Stomach (tissue), 9 donors: Measurements from ENCODE around the gene SFMBT1. TPM values are rescaled to one million over a fixed set of nuclear protein-coding genes. Genes with fewer than 3 reads are reported as not detected.

Source experiments
- DNase-seq, 2 donors: peaks; one replicate each; pipeline versions ENCODE4 v3.0.0 to v3.0.0-alpha.2; 2013 to 2019
- H3K27ac ChIP-seq, 5 donors: fragments of 200-600 bp in 4 of 5; sonication (generic) in 4 of 5; one replicate each; pipeline ENCODE4 v1.5.1; 2013 to 2019; ENCODE audit warnings: mild to moderate bottlenecking in 1 of 5, moderate library complexity in 1 of 5
- H3K27me3 ChIP-seq, 3 donors: fragments of 200-600 bp; sonication (generic); one replicate each; pipeline ENCODE4 v1.5.1; 2017 to 2019; ENCODE audit warnings: mixed run types in 1 of 3
- H3K36me3 ChIP-seq, 4 donors: fragments of 200-600 bp; sonication (generic); 1 replicate in 3 of 4; 2 replicates in 1 of 4; pipeline ENCODE4 v1.5.1; 2016 to 2019
- H3K4me1 ChIP-seq, 4 donors: fragments of 200-600 bp; sonication (generic); one replicate each; pipeline ENCODE4 v1.5.1; 2016 to 2019
- H3K4me3 ChIP-seq, 4 donors: fragments of 200-600 bp; sonication (generic) in 3 of 4; one replicate each; pipeline ENCODE4 v1.5.1; 2016 to 2019; ENCODE audit warnings: mild to moderate bottlenecking in 1 of 4
- H3K9me3 ChIP-seq, 4 donors: fragments of 200-600 bp; sonication (generic); one replicate each; pipeline ENCODE4 v1.5.1; 2016 to 2019
- EP300 ChIP-seq: sonication (generic); formaldehyde crosslinking; IDR thresholded peaks from one replicate; pipeline ENCODE4 v1.6.1; 2017; ENCODE audit warnings: antibody characterized with exemption
- POLR2A ChIP-seq, 4 donors: fragments of 450-650 bp; IDR thresholded peaks; one replicate each; pipeline ENCODE4 v1.6.1; 2016; ENCODE audit warnings: antibody characterized with exemption in 4 of 4, control low read depth in 2 of 4, mild to moderate bottlenecking in 1 of 4, moderate library complexity in 1 of 4
- POLR2AphosphoS5 ChIP-seq, 3 donors: sonication (generic); formaldehyde crosslinking; IDR thresholded peaks; one replicate each; pipeline ENCODE4 v1.6.1; 2016; ENCODE audit warnings: antibody characterized with exemption in 3 of 3
- WGBS, 5 donors: extraction: QIAGEN DNeasy Blood & Tissue Kit in 3 of 5; methylation state at CpG; one replicate each; pipeline versions ENCODE4 v1.1.5 to v1.1.7; 2013 to 2018; 5-methylcytosine and 5-hydroxymethylcytosine counted together
- intact Hi-C: fragments of 100-400 bp; cut with DNase I; formaldehyde crosslinking; loops from one replicate; pipeline ENCODE4 v1.15.1; 2023; ENCODE audit warnings: low total_unique reads
- polyA plus RNA-seq, 3 donors: library from polyadenylated mRNA; stranded (reverse); fragments of 200-250 nt; gene quantifications; one replicate each; pipeline ENCODE4 v1.2.3, GENCODE V29; 2013
- total RNA-seq, 5 donors: library from RNA; depleted of rRNA; stranded (reverse); fragments of >200 nt; gene quantifications; one replicate each; pipeline versions ENCODE4 v1.1.0 to v1.2.3, GENCODE V29; 2014 to 2016
- TF ChIP-seq, protein P1 (sequence below), 7 experiments: fragments of 450-650 bp in 4 of 7; fragments of 200-600 bp in 3 of 7; sonication (generic) in 3 of 7; IDR thresholded peaks; one replicate each; pipeline ENCODE4 v1.5.1; 2016 to 2019; ENCODE audit warnings: antibody characterized with exemption in 7 of 7, control low read depth in 2 of 7, mild to moderate bottlenecking in 1 of 7
- donor health status: healthy with polysubstance abuse.
- donor health status: Bipolar disorder and iron deficiency.
- donor health status: healthy.

Gene SFMBT1
- total and polyA plus RNA-seq, 8 donors = 2.7 to 29.4 (median 6.5) TPM

DNA sequence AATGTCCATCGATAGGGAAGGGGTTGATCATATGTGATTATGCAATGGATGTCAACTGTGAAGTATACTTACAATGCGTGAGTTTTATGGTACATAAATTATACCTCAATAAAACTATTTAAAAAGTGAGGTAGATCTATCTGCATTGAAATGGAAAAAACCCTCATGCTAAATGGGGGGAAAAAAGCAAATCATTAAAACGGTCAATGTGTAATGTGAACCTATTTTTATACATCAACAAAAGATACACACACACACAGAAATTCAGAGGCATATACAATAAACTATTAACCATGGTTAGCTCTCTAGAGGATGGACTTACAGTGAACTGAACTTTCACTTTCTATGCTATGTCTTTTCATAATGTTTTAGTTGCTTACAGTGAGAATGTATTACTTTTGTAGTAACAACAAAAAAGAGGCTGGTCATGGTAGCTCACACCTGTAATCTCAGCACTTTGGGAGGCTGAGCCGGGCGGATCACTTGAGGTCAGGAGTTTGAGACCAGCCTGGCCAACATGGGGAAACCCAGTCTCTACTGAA, 171.6 kb downstream of the SFMBT1 start:
- H3K4me3 ChIP-seq = no peak overlapping the region
- peaks cover 0 to 9% (median 6%) of the 10 kb centered on the region in 4 donors for H3K36me3 ChIP-seq
- no peaks in the 10 kb centered on the region for H3K9me3 ChIP-seq
- no peak overlapping the region for H3K27ac ChIP-seq
- peaks cover 0 to 28% (median 7%) of the 10 kb centered on the region in 4 donors for H3K4me1 ChIP-seq
- H3K27me3 ChIP-seq = no peaks in the 10 kb centered on the region
- WGBS, 5 donors = 66 to 84% (median 81%) methylated on average over 5 of the region's 5 CpGs
- TF ChIP-seq EP300 = no peak
- TF ChIP-seq POLR2AphosphoS5 (IDR thresholded peaks at IDR 0.05) = no peak
- TF ChIP-seq, protein P1, sequence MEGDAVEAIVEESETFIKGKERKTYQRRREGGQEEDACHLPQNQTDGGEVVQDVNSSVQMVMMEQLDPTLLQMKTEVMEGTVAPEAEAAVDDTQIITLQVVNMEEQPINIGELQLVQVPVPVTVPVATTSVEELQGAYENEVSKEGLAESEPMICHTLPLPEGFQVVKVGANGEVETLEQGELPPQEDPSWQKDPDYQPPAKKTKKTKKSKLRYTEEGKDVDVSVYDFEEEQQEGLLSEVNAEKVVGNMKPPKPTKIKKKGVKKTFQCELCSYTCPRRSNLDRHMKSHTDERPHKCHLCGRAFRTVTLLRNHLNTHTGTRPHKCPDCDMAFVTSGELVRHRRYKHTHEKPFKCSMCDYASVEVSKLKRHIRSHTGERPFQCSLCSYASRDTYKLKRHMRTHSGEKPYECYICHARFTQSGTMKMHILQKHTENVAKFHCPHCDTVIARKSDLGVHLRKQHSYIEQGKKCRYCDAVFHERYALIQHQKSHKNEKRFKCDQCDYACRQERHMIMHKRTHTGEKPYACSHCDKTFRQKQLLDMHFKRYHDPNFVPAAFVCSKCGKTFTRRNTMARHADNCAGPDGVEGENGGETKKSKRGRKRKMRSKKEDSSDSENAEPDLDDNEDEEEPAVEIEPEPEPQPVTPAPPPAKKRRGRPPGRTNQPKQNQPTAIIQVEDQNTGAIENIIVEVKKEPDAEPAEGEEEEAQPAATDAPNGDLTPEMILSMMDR (IDR thresholded peaks at IDR 0.05) = no peak
- no peak for TF ChIP-seq POLR2A (IDR thresholded peaks at IDR 0.05)
- DNase-seq = no peak
- intact Hi-C loops = no loop called here

DNA sequence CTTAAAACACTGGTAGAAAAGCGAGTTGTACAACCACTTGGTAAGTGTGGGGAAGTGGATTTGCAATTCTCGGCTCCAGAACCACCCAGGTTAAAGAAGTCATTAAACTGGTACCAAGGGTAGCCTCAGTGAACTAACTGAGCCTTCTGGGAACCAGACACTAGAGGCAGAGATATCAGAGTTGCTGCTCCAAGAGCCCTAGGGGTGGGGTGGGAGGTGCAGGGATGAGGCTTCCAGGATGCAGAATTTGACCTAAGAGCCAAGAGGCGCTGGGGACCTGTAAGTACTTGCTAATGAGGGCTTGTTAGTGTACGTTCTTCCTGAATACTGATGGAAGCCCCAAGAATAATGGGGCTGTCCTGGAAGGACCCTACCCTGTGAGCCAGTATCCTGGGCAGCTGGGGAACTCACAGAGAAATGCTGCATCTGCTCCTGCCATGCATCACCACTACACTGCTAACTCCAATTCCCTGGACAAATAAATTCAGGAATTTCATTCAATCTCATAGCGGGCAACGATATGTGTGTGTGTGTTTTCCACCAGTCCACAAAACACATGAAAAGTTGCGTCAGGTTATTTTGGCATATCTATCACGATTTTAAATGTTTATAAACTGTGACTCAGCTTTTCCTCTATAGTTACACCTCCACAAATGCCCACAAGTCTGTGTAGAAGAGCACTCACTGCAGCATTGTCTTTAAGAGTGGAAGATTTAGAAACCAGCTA, 172.3 kb downstream of the SFMBT1 start:
- Histone ChIP-seq H3K9me3 (no peaks in the 10 kb centered on the region), H3K27me3 (no peaks in the 10 kb centered on the region), H3K4me1 (peaks cover 0 to 28% (median 7%) of the 10 kb centered on the region in 4 donors), H3K4me3 (no peak overlapping the region), H3K36me3 (peaks cover 0 to 3% (median under 1%) of the 10 kb centered on the region in 4 donors), H3K27ac (no peak overlapping the region)
- TF ChIP-seq EP300 (no peak), POLR2AphosphoS5 (IDR thresholded peaks at IDR 0.05) (no peak), POLR2A (IDR thresholded peaks at IDR 0.05) (no peak)
- TF ChIP-seq, protein P1 (IDR thresholded peaks at IDR 0.05) = no peak
- WGBS, 5 donors = 69 to 78% (median 75%) methylated on average over 8 of the region's 8 CpGs
- intact Hi-C loops = no loop called here
- no peak for DNase-seq

DNA sequence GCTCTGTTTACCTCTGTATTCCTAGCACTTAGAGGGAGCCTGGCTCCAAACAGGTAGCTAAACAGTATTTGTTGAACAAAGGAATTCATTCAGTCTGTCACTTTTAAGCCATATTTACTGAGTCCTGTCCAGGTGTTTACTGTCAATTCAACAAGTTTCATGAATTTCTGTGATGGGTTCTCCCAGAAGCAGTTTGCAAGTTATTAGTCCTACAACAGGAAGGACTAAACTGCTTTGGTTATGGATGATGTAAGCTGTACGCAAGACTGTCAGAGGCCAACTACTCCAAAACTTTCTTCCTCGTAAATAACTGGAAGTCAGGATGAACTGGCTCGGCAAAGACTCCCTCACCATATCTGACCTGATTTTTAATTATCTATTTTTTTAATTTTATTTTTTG, 173.6 kb downstream of the SFMBT1 start:
- no peak for DNase-seq
- 89 to 96% (median 90%) methylated on average over 3 of the region's 3 CpGs for WGBS, 5 donors

DNA sequence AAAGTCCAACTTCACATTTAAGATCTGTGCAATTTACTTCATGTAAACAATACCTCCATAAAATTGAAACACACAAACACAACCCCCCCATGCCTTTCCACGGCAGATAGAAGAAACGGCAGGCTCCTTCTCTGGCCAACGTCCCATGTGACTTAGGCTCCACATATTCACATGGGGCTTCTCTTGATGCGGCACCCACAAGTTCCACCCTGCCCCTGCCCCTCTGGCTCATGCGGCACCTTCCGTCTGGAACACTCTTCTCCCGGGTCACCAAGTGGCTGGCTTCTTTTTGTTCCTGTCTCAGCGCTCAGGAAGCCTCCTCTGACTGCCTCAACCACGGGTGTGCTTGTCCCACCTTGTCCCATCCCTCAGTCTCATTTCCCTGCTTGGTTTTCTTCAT, 174.1 kb downstream of the SFMBT1 start:
- intact Hi-C loops = no loop called here
- 72 to 81% (median 75%) methylated on average over 9 of the region's 9 CpGs for whole genome bisulfite sequencing, 5 donors

More for the DNA sequence above, 173.6 kb downstream of the SFMBT1 start:
- Histone ChIP-seq H3K36me3 (no peaks in the 10 kb centered on the region), H3K4me3 (no peak overlapping the region), H3K27ac (no peak overlapping the region), H3K9me3 (no peaks in the 10 kb centered on the region), H3K27me3 (no peaks in the 10 kb centered on the region), H3K4me1 (peaks cover 0 to 28% (median 7%) of the 10 kb centered on the region in 4 donors)
- TF ChIP-seq POLR2AphosphoS5 (IDR thresholded peaks at IDR 0.05) (no peak), EP300 (no peak), POLR2A (IDR thresholded peaks at IDR 0.05) (no peak)
- intact Hi-C loops = no loop called here

More for the DNA sequence above, 174.1 kb downstream of the SFMBT1 start:
- Histone ChIP-seq H3K4me1 (peaks cover 0 to 28% (median 7%) of the 10 kb centered on the region in 4 donors), H3K27me3 (no peaks in the 10 kb centered on the region), H3K4me3 (no peak overlapping the region), H3K9me3 (no peaks in the 10 kb centered on the region), H3K36me3 (no peaks in the 10 kb centered on the region), H3K27ac (no peak overlapping the region)
- TF ChIP-seq POLR2AphosphoS5 (IDR thresholded peaks at IDR 0.05) = no peak
- TF ChIP-seq EP300 = no peak
- no peak for TF ChIP-seq POLR2A (IDR thresholded peaks at IDR 0.05)
- TF ChIP-seq, protein P1 (IDR thresholded peaks at IDR 0.05) = no peak
- no peak for DNase-seq
